ENCODE measurements around the gene XRCC5.

Gene XRCC5

GRCh38 chr2:216222650-216223352 lies 113.7 kb downstream of the XRCC5 start:
- no peak for DNase-seq (ENCODE audit: low read depth in 2 of 3, low spot score in 1 of 3)

GRCh38 chr2:216224388-216224787 lies 115.2 kb downstream of the XRCC5 start:
- no peak for DNase-seq (ENCODE audit: low read depth in 2 of 3, low spot score in 1 of 3)

GRCh38 chr2:216229277-216229914 lies 120.2 kb downstream of the XRCC5 start:
- DNase-seq (ENCODE audit: low read depth in 2 of 3, low spot score in 1 of 3) = no peak

- DNase-seq (ENCODE audit: low read depth in 2 of 3, low spot score in 1 of 3) = no peak
Measured at GRCh38 chr2:216231867-216232266, 122.7 kb downstream of the XRCC5 start.

DNA sequence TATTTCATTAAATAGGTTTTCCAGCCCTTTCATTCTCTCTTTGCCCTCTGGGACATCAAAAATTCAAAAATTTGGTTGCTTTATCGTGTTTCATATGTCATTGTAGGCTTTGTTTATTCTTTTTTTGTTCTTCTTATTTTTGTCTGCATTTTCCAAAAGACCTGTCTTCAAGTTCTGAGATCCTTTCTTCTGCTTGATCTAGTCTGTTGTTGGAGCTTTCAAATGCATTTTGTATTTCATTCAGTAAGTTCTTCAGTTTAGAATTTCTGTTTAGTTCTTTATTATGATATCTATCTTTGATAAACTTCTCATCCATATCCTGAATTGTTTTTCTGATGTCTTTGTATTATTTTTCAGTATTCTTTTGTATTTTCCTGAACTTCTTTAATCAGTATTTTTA lies 123.6 kb downstream of the XRCC5 start:
- DNase-seq (ENCODE audit: low read depth in 2 of 3, low spot score in 1 of 3) = no peak

DNA sequence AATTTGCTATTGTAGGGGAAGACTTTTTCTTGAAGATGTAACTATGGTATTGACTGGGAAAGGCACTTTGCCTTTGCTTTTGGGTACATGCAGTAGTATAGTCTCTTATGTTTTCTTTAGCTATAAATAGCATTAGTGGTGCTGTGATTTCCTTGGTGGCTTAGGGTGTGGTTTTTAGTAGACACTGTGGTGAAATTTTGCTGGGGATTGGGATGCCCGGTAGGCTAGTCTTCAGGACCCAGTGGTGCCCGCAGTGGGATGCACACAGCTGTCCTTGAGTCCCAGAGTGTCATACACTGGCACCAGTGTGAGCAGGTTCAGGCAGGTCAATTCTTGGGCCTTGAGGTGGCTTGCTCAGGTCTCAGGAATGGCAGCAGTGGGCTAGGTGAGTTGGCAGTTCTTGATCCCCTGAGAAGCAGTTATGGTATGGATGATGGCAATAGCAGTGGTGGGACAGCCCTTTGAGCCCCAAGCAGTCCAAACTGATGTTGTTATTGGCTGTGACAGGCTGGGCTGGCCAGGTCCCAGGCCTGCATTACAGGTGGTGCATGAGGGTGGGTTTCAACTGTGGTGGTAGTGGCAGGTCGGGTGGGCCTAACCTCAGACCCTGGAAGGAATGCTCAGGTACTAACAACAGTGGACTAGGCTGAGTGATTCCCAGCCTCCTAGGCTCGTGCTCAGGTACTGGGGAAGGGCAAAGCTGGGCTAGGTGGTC lies 124.3 kb downstream of the XRCC5 start:
- DNase-seq (ENCODE audit: low read depth in 2 of 3, low spot score in 1 of 3) = no peak

GRCh38 chr2:216234106-216234505 lies 125.0 kb downstream of the XRCC5 start:
- DNase-seq (ENCODE audit: low read depth in 2 of 3, low spot score in 1 of 3) = no peak

DNA sequence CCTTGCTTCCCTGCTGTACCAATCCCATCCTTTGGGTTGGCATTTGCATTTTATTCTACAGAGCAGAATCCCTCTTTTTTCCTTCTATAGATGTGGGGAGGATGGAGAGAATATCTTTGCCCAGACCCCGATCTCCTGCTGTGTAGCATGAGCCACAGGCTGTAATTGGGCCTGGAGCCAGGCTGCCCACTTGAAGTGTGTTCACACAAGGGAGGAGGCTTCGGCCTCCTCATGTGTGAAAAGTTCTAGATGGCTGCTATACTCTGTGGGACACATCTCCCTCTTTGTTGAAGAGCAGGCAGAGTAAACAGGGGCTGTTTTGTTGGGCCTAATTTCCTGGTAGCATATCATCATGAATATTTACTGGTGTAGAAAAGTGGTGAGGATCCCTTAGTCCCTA lies 126.3 kb downstream of the XRCC5 start:
- DNase-seq (ENCODE audit: low read depth in 2 of 3, low spot score in 1 of 3) = no peak

GRCh38 chr2:216235896-216236295 lies 126.7 kb downstream of the XRCC5 start:
- no peak for DNase-seq (ENCODE audit: low read depth in 2 of 3, low spot score in 1 of 3)

DNA sequence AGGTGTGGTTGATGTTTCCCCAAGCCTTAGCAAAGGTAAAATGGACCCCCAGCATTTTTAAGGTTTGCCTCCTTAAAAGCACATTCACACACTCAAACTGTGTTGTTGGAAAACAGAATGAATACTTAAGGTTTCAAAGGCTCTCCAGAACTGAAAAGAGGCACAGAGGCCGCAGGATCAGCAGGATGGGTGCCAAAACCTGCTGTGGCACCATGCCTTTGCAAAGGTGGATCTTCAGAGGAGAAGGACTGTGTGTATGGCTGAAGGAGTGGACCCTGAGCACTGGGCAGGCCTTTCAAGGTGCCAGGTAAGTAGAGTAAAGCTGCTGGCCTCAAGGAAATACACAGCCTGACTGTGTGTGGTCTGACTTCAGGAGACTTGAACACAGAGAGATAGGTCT lies 127.3 kb downstream of the XRCC5 start:
- no peak for DNase-seq (ENCODE audit: low read depth in 2 of 3, low spot score in 1 of 3)

DNA sequence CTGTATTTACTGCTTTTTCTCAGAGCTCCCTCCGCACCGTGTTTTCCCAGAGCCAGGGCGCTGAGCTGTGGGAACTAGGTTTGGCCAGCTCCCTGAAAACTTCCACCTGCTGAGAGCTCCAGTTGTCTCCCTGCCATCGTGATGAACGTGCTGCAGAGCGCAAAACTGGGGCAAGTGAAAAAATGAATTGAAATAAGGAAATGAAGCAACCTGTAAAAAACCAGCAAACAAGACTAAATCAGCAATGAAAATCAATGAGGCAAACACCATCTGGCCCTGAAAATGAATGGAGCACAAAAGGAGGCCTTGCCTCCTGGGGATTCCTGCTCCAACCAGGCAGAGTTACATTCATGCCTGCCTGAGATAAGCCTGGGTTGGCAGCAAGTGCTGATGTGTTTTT lies 133.2 kb downstream of the XRCC5 start:
- no peak for DNase-seq (ENCODE audit: low read depth in 2 of 3, low spot score in 1 of 3)

DNA sequence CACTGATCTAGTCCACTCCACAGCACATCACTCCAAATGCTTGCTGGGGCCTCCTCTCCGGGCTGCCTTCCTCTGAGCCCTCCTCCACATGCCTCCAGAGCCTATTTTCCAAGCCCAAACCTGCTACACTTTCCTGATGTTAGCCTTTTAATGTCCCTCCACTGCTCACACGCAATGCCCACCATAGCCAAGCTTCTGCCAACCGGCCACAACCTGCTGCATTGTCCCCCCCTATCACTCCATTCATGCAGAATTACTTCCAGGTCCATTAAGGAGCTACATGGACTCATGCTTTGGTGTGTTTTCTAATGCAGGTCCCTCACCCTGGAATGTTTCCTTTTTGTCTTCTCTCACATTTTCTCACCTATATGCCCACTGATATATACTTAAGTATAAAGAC lies 133.9 kb downstream of the XRCC5 start:
- no peak for DNase-seq (ENCODE audit: low read depth in 2 of 3, low spot score in 1 of 3)

DNA sequence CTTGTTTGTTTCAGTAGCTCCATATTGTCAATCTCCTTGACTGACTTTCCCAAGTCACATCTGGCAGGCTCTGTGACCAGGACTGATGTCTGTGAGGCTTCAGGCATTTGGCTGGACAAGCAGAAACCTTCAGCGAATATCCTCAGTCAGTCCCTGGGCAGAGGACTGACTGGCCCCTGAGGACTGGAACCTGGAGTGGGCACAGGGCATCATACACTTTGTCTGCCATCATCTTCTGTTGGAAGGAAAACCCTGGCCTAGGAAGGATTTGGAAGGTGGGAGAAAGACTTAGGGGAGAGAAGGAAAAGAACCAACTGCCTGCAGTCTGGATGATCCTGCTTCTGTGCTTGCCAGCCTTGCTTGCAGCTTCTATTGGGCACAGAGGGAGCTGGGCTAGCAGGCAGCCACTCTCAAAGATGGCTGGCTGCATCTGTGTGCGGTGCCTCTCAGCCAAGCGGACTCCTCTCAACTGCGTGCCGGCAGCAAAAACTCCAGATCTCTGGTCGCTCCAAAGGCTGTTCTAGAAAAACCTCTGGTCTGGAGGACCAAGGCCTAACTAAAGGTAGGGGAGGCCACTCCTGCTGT lies 136.3 kb downstream of the XRCC5 start:
- DNase-seq (ENCODE audit: low read depth in 2 of 3, low spot score in 1 of 3) = no peak

DNA sequence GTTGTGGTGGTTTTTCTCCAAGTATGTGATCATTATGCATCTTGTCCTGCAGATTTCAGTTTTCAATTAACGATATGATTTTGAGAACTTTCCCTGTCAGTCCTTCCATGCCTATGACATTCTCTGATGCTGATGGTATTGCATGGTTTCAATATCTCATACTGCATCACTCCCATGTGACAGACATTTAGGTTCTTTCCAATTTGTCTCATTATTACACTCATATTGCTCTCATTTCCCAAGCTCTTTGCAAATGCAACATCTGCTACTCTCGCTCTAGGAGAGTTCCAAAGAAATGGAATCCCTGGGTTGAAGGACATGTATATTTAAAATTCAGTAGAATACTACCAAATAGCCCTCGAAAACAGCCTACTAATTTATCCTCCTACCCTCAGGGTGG lies 137.6 kb downstream of the XRCC5 start:
- DNase-seq (ENCODE audit: low read depth in 2 of 3, low spot score in 1 of 3) = no peak

Measured in stimulated activated CD4-positive, alpha-beta T cell treated with anti-CD3 and anti-CD28 coated beads, Interleukin-12 subunit alpha, Interleukin-12 subunit beta, amount 100 ng/mL, for 48 hours (primary cell).